Measurements from ENCODE around the gene FUT9. TPM values are rescaled to one million over a fixed set of nuclear protein-coding genes. Genes with fewer than 3 reads are reported as not detected.

The FUT9 gene
- not detected for total RNA-seq

DNA sequence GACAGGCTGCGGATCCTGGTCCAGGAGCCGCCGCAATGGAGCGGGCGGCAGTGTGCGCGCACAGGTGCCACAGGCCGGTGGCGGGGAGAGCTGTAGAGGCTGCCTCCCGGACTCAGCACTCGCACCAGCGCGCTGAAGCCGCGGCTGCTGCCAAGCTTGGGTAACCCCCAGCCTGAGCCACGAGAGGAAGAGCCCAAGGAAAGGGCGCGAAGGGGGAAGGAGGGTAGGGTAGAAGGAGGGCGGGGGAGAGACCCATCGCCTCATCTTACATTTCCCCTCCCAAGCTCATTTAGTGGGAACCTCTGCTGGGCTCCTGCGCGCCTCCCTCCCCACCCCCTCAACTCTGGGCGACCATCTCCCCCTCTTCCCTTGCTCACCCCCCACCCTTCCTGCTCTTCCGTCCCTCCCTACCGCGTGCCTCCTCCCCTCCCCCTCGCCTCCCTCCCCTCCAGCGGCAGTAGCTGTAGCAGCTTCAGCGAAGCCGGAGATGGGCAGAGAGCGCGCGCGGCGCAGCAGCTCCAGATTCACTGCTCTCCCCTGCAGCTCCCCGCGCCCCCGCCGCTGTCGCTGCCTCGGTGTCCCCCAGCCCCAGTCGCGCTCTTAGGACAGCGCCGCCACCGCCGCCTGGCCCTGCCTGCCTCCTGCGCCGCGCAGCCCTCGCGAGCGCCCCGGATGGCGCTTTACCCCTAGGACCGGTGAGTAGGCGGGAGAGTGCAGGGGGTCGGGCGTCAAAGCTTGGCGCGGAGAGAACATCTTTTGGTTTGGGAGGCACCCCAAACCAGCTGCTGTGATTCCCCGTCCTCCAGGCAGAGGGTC is at the start of gene FUT9:
TSS of gene FUT9 (plus strand) at position 457 of the 816 bp plus-strand sequence. CDS start 187,182 bp downstream, outside the sequence.
- Histone ChIP-seq H3K27me3 (no peaks in the 10 kb centered on the region), H3K36me3 (no peaks in the 10 kb centered on the region), H3K27ac (no peak within 1 kb of the TSS), H3K4me1 (no peaks in the 10 kb centered on the region), H3K4me3 (replicated peaks in 1 of 3) (no peak within 1 kb of the TSS), H3K9me3 (no peaks in the 10 kb centered on the region)
- intact Hi-C loops (cut with DNase I): no loop called here
- no peak for DNase-seq
- WGBS, 2 donors: 2% methylated on average over 30 to 61 of the region's 62 CpGs
- no peak for TF ChIP-seq POLR2A (IDR thresholded peaks at IDR 0.05)
- TF ChIP-seq, protein P1, sequence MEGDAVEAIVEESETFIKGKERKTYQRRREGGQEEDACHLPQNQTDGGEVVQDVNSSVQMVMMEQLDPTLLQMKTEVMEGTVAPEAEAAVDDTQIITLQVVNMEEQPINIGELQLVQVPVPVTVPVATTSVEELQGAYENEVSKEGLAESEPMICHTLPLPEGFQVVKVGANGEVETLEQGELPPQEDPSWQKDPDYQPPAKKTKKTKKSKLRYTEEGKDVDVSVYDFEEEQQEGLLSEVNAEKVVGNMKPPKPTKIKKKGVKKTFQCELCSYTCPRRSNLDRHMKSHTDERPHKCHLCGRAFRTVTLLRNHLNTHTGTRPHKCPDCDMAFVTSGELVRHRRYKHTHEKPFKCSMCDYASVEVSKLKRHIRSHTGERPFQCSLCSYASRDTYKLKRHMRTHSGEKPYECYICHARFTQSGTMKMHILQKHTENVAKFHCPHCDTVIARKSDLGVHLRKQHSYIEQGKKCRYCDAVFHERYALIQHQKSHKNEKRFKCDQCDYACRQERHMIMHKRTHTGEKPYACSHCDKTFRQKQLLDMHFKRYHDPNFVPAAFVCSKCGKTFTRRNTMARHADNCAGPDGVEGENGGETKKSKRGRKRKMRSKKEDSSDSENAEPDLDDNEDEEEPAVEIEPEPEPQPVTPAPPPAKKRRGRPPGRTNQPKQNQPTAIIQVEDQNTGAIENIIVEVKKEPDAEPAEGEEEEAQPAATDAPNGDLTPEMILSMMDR (IDR thresholded peaks at IDR 0.05): no peak

DNA sequence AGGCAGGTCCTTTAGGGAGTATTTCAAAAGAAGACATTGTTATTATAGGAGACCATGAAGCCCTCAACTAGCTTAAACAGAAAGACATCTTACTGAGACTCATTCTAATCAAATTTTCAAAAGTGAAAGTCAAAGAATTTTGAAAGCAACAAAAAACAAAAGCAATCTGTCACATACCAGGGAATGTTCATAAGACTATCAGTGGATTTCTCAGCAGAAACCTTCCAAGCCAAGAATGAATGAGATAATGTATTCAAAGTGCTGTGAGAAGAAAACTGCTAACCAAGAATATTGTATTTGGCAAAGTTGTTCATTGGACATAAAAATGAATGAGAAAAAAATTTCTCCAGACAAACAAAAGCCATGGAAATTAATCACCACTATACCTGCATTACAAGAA is 48.2 kb upstream of the FUT9 start:
- no peak overlapping the region for H3K4me3 ChIP-seq (replicated peaks in 1 of 3)
- no peaks in the 10 kb centered on the region for H3K27me3 ChIP-seq
- no peak for DNase-seq
- H3K27ac ChIP-seq: no peak overlapping the region
- no peaks in the 10 kb centered on the region for H3K4me1 ChIP-seq
- TF ChIP-seq, protein P1 (IDR thresholded peaks at IDR 0.05): no peak
- TF ChIP-seq POLR2A (IDR thresholded peaks at IDR 0.05): no peak
- intact Hi-C loops (cut with DNase I): no loop called here
- H3K36me3 ChIP-seq: no peaks in the 10 kb centered on the region
- H3K9me3 ChIP-seq: no peaks in the 10 kb centered on the region

DNA sequence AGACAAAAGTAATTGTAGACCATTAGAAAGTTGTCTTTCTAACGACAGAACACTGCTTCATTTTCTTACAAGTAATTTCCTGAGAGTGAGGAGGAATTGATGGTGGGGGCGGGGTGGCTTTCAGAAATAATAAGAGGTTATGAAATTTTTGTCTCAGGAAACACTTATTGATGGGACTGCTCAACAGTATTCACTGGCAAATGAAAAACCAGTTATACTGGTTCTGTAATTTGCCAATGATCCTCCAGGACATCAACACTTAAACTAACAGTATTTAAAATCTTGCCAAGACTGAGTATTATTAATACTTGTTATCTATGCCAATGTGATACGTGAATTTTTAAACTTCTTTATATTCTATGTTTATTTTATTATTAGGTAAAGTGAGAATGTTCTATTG is 41.8 kb upstream of the FUT9 start:
- Histone ChIP-seq H3K27ac (no peak overlapping the region), H3K27me3 (no peaks in the 10 kb centered on the region), H3K4me1 (no peaks in the 10 kb centered on the region), H3K9me3 (no peaks in the 10 kb centered on the region), H3K36me3 (no peaks in the 10 kb centered on the region), H3K4me3 (replicated peaks in 1 of 3) (no peak overlapping the region)
- WGBS, 2 donors: 68 to 77% methylated on average over 3 of the region's 3 CpGs
- no peak for TF ChIP-seq POLR2A (IDR thresholded peaks at IDR 0.05)
- TF ChIP-seq, protein P1 (IDR thresholded peaks at IDR 0.05): no peak
- no peak for DNase-seq
- intact Hi-C loops (cut with DNase I): no loop called here

DNA sequence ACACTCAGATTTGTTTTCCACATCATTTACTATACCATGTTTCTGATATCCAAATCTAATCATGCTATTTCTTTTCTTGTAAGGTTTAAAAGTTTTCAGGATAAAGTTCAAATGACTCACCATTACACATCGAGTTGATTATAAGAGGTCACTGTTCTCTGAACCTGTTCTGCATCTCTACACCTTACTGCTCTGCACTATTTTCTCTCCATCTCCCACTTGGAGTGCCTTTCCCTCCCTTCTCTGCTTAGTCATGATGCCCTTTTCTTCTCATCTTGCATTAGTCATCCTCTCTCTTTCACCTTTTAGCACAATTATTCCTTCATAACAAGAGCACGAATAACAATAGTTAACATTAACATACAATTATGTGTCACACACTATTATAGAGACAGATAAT is 37.5 kb upstream of the FUT9 start:
- Histone ChIP-seq H3K9me3 (no peaks in the 10 kb centered on the region), H3K4me3 (replicated peaks in 1 of 3) (no peak overlapping the region), H3K27ac (no peak overlapping the region), H3K4me1 (no peaks in the 10 kb centered on the region), H3K27me3 (no peaks in the 10 kb centered on the region), H3K36me3 (no peaks in the 10 kb centered on the region)
- TF ChIP-seq POLR2A (IDR thresholded peaks at IDR 0.05): no peak
- TF ChIP-seq, protein P1 (IDR thresholded peaks at IDR 0.05): no peak
- intact Hi-C loops (cut with DNase I): no loop called here
- no peak for DNase-seq
- WGBS, 2 donors: 77 to 79% methylated on average over 2 of the region's 2 CpGs

DNA sequence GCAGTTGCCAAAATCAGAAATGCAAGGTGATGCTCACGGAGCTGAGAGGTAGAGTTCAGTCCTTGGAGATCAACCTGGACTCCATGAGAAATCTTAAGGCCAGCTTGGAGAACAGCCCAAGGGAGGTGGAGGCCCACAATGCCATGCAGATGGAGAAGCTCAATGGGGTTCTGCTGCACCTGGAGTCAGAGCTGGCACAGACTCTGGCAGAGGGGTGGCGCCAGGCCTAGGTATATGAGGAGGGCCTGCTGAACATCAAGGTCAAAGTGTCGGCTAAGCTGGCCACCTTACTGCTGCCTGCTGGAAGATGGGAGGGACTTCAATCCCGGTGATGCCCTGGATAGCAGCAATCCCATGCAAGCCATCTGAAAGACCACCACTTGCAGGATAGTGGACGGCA is 23.9 kb upstream of the FUT9 start:
- no peak for DNase-seq
- H3K27me3 ChIP-seq: no peaks in the 10 kb centered on the region
- no peaks in the 10 kb centered on the region for H3K4me1 ChIP-seq
- H3K27ac ChIP-seq: no peak overlapping the region
- no peak overlapping the region for H3K4me3 ChIP-seq (replicated peaks in 1 of 3)
- H3K9me3 ChIP-seq: no peaks in the 10 kb centered on the region
- WGBS, 2 donors: 88 to 94% methylated on average over 3 to 5 of the region's 5 CpGs
- no peak for TF ChIP-seq POLR2A (IDR thresholded peaks at IDR 0.05)
- TF ChIP-seq, protein P1 (IDR thresholded peaks at IDR 0.05): no peak
- H3K36me3 ChIP-seq: no peaks in the 10 kb centered on the region
- intact Hi-C loops (cut with DNase I): no loop called here
